Fibroblast of lung (primary cell): Measurements from ENCODE around the gene APOL4. TPM values are rescaled to one million over a fixed set of nuclear protein-coding genes. Genes with fewer than 3 reads are reported as not detected.

Experiments used
- DNase-seq, 2 donors: peaks; one replicate each; pipeline versions ENCODE4 v3.0.0 to v3.0.0-alpha.2; 2010; ENCODE audit warnings: low read depth in 2 of 2
- H2AFZ ChIP-seq: 2 replicates; pipeline ENCODE4 v1.5.1; 2012; ENCODE audit warnings: low read length, control low read depth, inconsistent platforms
- H3K27ac ChIP-seq: 2 replicates; pipeline ENCODE4 v1.5.1; 2011; ENCODE audit warnings: low read length, control low read depth; ENCODE audit not compliant: insufficient read depth
- H3K27me3 ChIP-seq: 2 replicates; pipeline ENCODE4 v1.5.1; 2011; ENCODE audit warnings: mild to moderate bottlenecking, low read length; ENCODE audit not compliant: control insufficient read depth, insufficient read depth
- H3K36me3 ChIP-seq: 2 replicates; pipeline ENCODE4 v1.5.1; 2011; ENCODE audit warnings: low read length; ENCODE audit not compliant: control insufficient read depth, insufficient read depth
- H3K4me1 ChIP-seq: 2 replicates; pipeline ENCODE4 v1.5.1; 2011; ENCODE audit warnings: low read length; ENCODE audit not compliant: control insufficient read depth, insufficient read depth; ENCODE audit errors: extremely low read depth
- H3K4me2 ChIP-seq: 2 replicates; pipeline ENCODE4 v1.5.1; 2011; ENCODE audit warnings: low read length, control low read depth; ENCODE audit not compliant: insufficient read depth; ENCODE audit errors: extremely low read depth
- H3K4me3 ChIP-seq, 4 experiments: fragments of 200-600 bp in 1 of 4; sonication (generic) in 1 of 4; replicated peaks in 1 of 4; 2 replicates each; pipeline ENCODE4 v1.5.1; 2011 to 2016; ENCODE audit warnings: low read length in 4 of 4, low read depth in 3 of 4, mild to moderate bottlenecking in 3 of 4, control low read depth in 2 of 4, inconsistent platforms in 1 of 4, mixed read lengths in 1 of 4; ENCODE audit not compliant: insufficient read depth in 1 of 4; ENCODE audit errors: control extremely low read depth in 1 of 4
- H3K79me2 ChIP-seq: 2 replicates; pipeline ENCODE4 v1.5.1; 2012; ENCODE audit warnings: mild to moderate bottlenecking, low read length, inconsistent platforms; ENCODE audit not compliant: control insufficient read depth, insufficient read depth
- H3K9ac ChIP-seq: 2 replicates; pipeline ENCODE4 v1.5.1; 2011; ENCODE audit warnings: mild to moderate bottlenecking, low read length, control low read depth; ENCODE audit not compliant: insufficient read depth
- H3K9me3 ChIP-seq: 2 replicates; pipeline ENCODE4 v1.5.1; 2012; ENCODE audit warnings: low read depth, low read length; ENCODE audit not compliant: control insufficient read depth, insufficient read depth
- H4K20me1 ChIP-seq: 2 replicates; pipeline ENCODE4 v1.5.1; 2011; ENCODE audit warnings: low read length; ENCODE audit not compliant: control insufficient read depth, insufficient read depth; ENCODE audit errors: extremely low read depth
- CTCF ChIP-seq, 2 donors: IDR thresholded peaks in 1 of 2; conservative IDR thresholded peaks in 1 of 2; 1 replicate in 1 of 2; 2 replicates in 1 of 2; pipeline ENCODE4 v1.5.1; 2011 to 2012; ENCODE audit warnings: low read length in 2 of 2, control low read depth in 1 of 2, inconsistent platforms in 1 of 2, low read depth in 1 of 2, mild to moderate bottlenecking in 1 of 2
- EZH2 ChIP-seq: IDR thresholded peaks from 2 replicates; pipeline ENCODE4 v1.5.1; 2012; ENCODE audit warnings: low read length, control low read depth, mild to moderate bottlenecking; ENCODE audit errors: missing control alignments
- polyA plus RNA-seq, 2 donors: library from polyadenylated mRNA; depleted of rRNA in 1 of 2; stranded (reverse) in 1 of 2; unstranded in 1 of 2; fragments of >200 nt; gene quantifications; 2 replicates each; pipeline ENCODE4 v1.2.1, GENCODE V29; 2011 to 2012; ENCODE audit warnings: missing spikeins in 1 of 2
- total RNA-seq: library from RNA; depleted of rRNA; stranded (reverse); fragments of >200 nt; gene quantifications from 2 replicates; pipeline ENCODE4 v1.2.1, GENCODE V29; 2014

APOL4 gene
- total and polyA plus RNA-seq, 2 donors (not counting 1 experiment from before 2014, with no cell fraction given) = 0.31 to 2.0 TPM

GRCh38 chr22:36225333-36225922 is 23.8 kb upstream of the APOL4 start:
- Histone ChIP-seq H4K20me1 (no peaks in the 10 kb centered on the region), H3K79me2 (no peaks in the 10 kb centered on the region), H3K27ac (no peak overlapping the region), H2AFZ (no peak overlapping the region), H3K36me3 (peaks cover 5% of the 10 kb centered on the region), H3K4me3 (no peak overlapping the region), H3K4me2 (no peak overlapping the region), H3K27me3 (peaks cover 2% of the 10 kb centered on the region), H3K4me1 (no peaks in the 10 kb centered on the region), H3K9ac (no peak overlapping the region), H3K9me3 (no peaks in the 10 kb centered on the region)
- no peak for DNase-seq
- TF ChIP-seq EZH2 = no peak
- TF ChIP-seq CTCF (conservative IDR thresholded peaks at IDR 0.05 in 1 of 2, IDR thresholded peaks at IDR 0.05 in 1 of 2; ENCODE audit: low read depth in 1 of 2, low read length in 2 of 2) = no peak

- no peaks in the 10 kb centered on the region for H3K79me2 ChIP-seq
Measured at GRCh38 chr22:36224245-36224644, 22.6 kb upstream of the APOL4 start.

GRCh38 chr22:36223504-36223903 is 21.9 kb upstream of the APOL4 start:
- Histone ChIP-seq H3K9ac (no peak overlapping the region), H3K9me3 (no peaks in the 10 kb centered on the region), H3K4me1 (no peaks in the 10 kb centered on the region), H3K4me3 (no peak overlapping the region), H3K27ac (no peak overlapping the region), H3K4me2 (no peak overlapping the region), H3K27me3 (peaks cover 2% of the 10 kb centered on the region), H4K20me1 (no peaks in the 10 kb centered on the region), H3K79me2 (no peaks in the 10 kb centered on the region), H2AFZ (no peak overlapping the region), H3K36me3 (peaks cover 5% of the 10 kb centered on the region)
- TF ChIP-seq CTCF (conservative IDR thresholded peaks at IDR 0.05 in 1 of 2, IDR thresholded peaks at IDR 0.05 in 1 of 2; ENCODE audit: low read depth in 1 of 2, low read length in 2 of 2) (no peak), EZH2 (no peak)
- no peak for DNase-seq

More at GRCh38 chr22:36224245-36224644, 22.6 kb upstream of the APOL4 start:
- Histone ChIP-seq H2AFZ (no peak overlapping the region), H3K36me3 (peaks cover 5% of the 10 kb centered on the region), H3K4me2 (no peak overlapping the region), H3K4me1 (no peaks in the 10 kb centered on the region), H3K27me3 (peaks cover 2% of the 10 kb centered on the region), H3K9me3 (no peaks in the 10 kb centered on the region), H3K9ac (no peak overlapping the region), H3K27ac (no peak overlapping the region), H4K20me1 (no peaks in the 10 kb centered on the region), H3K4me3 (no peak overlapping the region)
- TF ChIP-seq EZH2 = no peak
- no peak for TF ChIP-seq CTCF (conservative IDR thresholded peaks at IDR 0.05 in 1 of 2, IDR thresholded peaks at IDR 0.05 in 1 of 2; ENCODE audit: low read depth in 1 of 2, low read length in 2 of 2)
- no peak for DNase-seq
